HepG2 (cell line): ENCODE data around the gene PTPN22. TPM values are rescaled to one million over a fixed set of nuclear protein-coding genes. Genes with fewer than 3 reads are reported as not detected.

Experiments
- ATAC-seq: fragments of 200-7000 bp; cut with Tn5 transposase; 3 replicates; pipeline ENCODE4 v1.9.1; 2020; ENCODE audit warnings: mild to moderate bottlenecking, moderate library complexity
- BruUV-seq: library from RNA; stranded (reverse); fragments of 400-500 nt; replicated peaks from 2 replicates; lab custom pipeline; 2021; lab: Mats Ljungman, UMichigan
- CTCF ChIA-PET: fragments of 300-600 bp; formaldehyde crosslinking; extraction: SDS; loops from one replicate; lab custom pipeline; 2021; ENCODE audit warnings: low total read pairs, inconsistent platforms, low intra/inter-chr PET ratio; lab: Yijun Ruan, JAX
- POLR2A ChIA-PET: fragments of 350-600 bp; sonication (Branson Sonifier 250); formaldehyde crosslinking; loops from one replicate; lab custom pipeline; 2020; ENCODE audit warnings: antibody characterized with exemption, inconsistent platforms; lab: Yijun Ruan, JAX
- DNase-seq: peaks from one replicate; pipeline ENCODE4 v3.0.0-alpha.2; 2015; ENCODE audit warnings: low spot score
- FAIRE-seq: peaks from 3 replicates; lab custom pipeline; 2011; peaks lifted over from hg19 to GRCh38; lab: Jason Lieb, UNC
- H2AFZ ChIP-seq: one replicate; pipeline ENCODE4 v1.6.1; 2011; ENCODE audit warnings: low read length, inconsistent platforms
- H3K27ac ChIP-seq: fragments of 300-600 bp; 3 replicates; pipeline ENCODE4 v1.8.0; 2011; ENCODE audit warnings: mixed run types, mild to moderate bottlenecking, mixed read lengths, low read length, inconsistent platforms; ENCODE audit not compliant: insufficient read depth; ENCODE audit errors: extremely low read length
- H3K27me3 ChIP-seq, 2 experiments: fragments of 200-600 bp in 1 of 2; 2 replicates in 1 of 2; 3 replicates in 1 of 2; pipeline versions ENCODE4 v1.6.0 to v1.8.0; 2011; ENCODE audit warnings: low read length in 2 of 2, mild to moderate bottlenecking in 2 of 2, moderate library complexity in 2 of 2, inconsistent platforms in 1 of 2; ENCODE audit not compliant: insufficient read depth in 2 of 2, control insufficient read depth in 1 of 2
- H3K36me3 ChIP-seq, 2 experiments: fragments of 200-600 bp in 1 of 2; replicated peaks in 1 of 2; 2 replicates in 1 of 2; 3 replicates in 1 of 2; pipeline versions ENCODE4 v1.5.1 to v1.8.0; 2011; ENCODE audit warnings: low read length in 2 of 2, inconsistent platforms in 1 of 2; ENCODE audit not compliant: insufficient read depth in 2 of 2, control insufficient read depth in 1 of 2
- H3K4me1 ChIP-seq: 2 replicates; pipeline ENCODE4 v1.5.1; 2012; ENCODE audit warnings: low read length, inconsistent platforms; ENCODE audit not compliant: insufficient read depth
- H3K4me2 ChIP-seq: 2 replicates; pipeline ENCODE4 v1.6.0; 2011; ENCODE audit warnings: low read depth, low read length, inconsistent platforms
- H3K4me3 ChIP-seq, 3 experiments: fragments of 200-600 bp in 1 of 3; sonication (generic), shearing (Covaris generic) in 1 of 3; replicated peaks in 1 of 3; 2 replicates each; pipeline ENCODE4 v1.5.1; 2011 to 2016; ENCODE audit warnings: low read length in 3 of 3, inconsistent platforms in 2 of 3, low read depth in 2 of 3, mild to moderate bottlenecking in 2 of 3, control low read depth in 1 of 3, mixed read lengths in 1 of 3; ENCODE audit not compliant: insufficient read depth in 1 of 3
- H3K79me2 ChIP-seq: one replicate; pipeline ENCODE4 v1.6.1; 2011; ENCODE audit warnings: low read length, inconsistent platforms; ENCODE audit not compliant: insufficient read depth
- H3K9ac ChIP-seq: 2 replicates; pipeline ENCODE4 v1.6.0; 2011; ENCODE audit warnings: mild to moderate bottlenecking, low read depth, low read length, inconsistent platforms; ENCODE audit not compliant: insufficient read depth
- H3K9me3 ChIP-seq: 2 replicates; pipeline ENCODE4 v1.5.1; 2012; ENCODE audit warnings: mild to moderate bottlenecking, low read length
- H4K20me1 ChIP-seq: 2 replicates; pipeline ENCODE4 v1.6.0; 2011; ENCODE audit warnings: inconsistent platforms, mild to moderate bottlenecking, low read length, moderate library complexity; ENCODE audit not compliant: insufficient read depth
- ATF1 ChIP-seq: IDR thresholded peaks from 2 replicates; pipeline ENCODE4 v1.6.1; 2016; ENCODE audit warnings: mild to moderate bottlenecking, control low read depth
- FIP1L1 ChIP-seq: fragments of 200-400 bp; formaldehyde crosslinking; IDR thresholded peaks from 2 replicates; pipeline ENCODE4 v1.6.1; 2018; ENCODE audit warnings: low read depth, mild to moderate bottlenecking, low read length, moderate library complexity, borderline replicate concordance; ENCODE audit not compliant: insufficient read depth
- GATAD1 ChIP-seq: IDR thresholded peaks from 2 replicates; pipeline ENCODE4 v1.6.1; 2016; ENCODE audit warnings: missing genetic modification reagents, missing compliant biosample characterization
- GPBP1L1 ChIP-seq: sonication (generic); formaldehyde crosslinking; IDR thresholded peaks from 2 replicates; pipeline ENCODE4 v1.5.0; 2020; ENCODE audit warnings: mild to moderate bottlenecking, missing genetic modification reagents
- HNRNPUL1 ChIP-seq: fragments of 200-400 bp; formaldehyde crosslinking; IDR thresholded peaks from 2 replicates; pipeline ENCODE4 v1.6.1; 2017; ENCODE audit warnings: low read depth, mild to moderate bottlenecking, low read length, moderate library complexity
- IRF9 ChIP-seq: sonication (generic); formaldehyde crosslinking; IDR thresholded peaks from 2 replicates; pipeline ENCODE4 v1.8.0; 2022; ENCODE audit warnings: missing genetic modification reagents, mild to moderate bottlenecking, borderline replicate concordance
- KDM1A ChIP-seq: IDR thresholded peaks from 2 replicates; pipeline ENCODE4 v1.6.1; 2016; ENCODE audit warnings: missing compliant biosample characterization
- KDM2A ChIP-seq: sonication (generic); formaldehyde crosslinking; IDR thresholded peaks from 2 replicates; pipeline ENCODE4 v1.4.0; 2020; ENCODE audit warnings: low read depth, missing genetic modification reagents, borderline replicate concordance
- MEIS2 ChIP-seq: sonication (generic); formaldehyde crosslinking; IDR thresholded peaks from 2 replicates; pipeline ENCODE4 v1.9.0; 2021; ENCODE audit warnings: mild to moderate bottlenecking, missing genetic modification reagents
- MTA1 ChIP-seq: sonication (generic); formaldehyde crosslinking; IDR thresholded peaks from 2 replicates; pipeline ENCODE4 v1.4.0; 2020; ENCODE audit warnings: missing genetic modification reagents, mild to moderate bottlenecking, borderline replicate concordance
- NFYB ChIP-seq: sonication (generic); formaldehyde crosslinking; IDR thresholded peaks from 2 replicates; pipeline ENCODE4 v1.4.0; 2020; ENCODE audit warnings: missing genetic modification reagents
- PHF5A ChIP-seq: IDR thresholded peaks from one replicate; pipeline ENCODE4 v1.6.1; 2018; ENCODE audit warnings: low read depth, missing genetic modification reagents; ENCODE audit not compliant: unreplicated experiment
- RXRB ChIP-seq: IDR thresholded peaks from 2 replicates; pipeline ENCODE4 v1.6.1; 2016; ENCODE audit warnings: borderline replicate concordance, missing genetic modification reagents, missing compliant biosample characterization
- SALL1 ChIP-seq: sonication (generic); formaldehyde crosslinking; IDR thresholded peaks from 2 replicates; pipeline ENCODE4 v1.8.0; 2022; ENCODE audit warnings: mild to moderate bottlenecking, missing genetic modification reagents
- SOX5 ChIP-seq: IDR thresholded peaks from 2 replicates; pipeline ENCODE4 v1.6.1; 2016; ENCODE audit warnings: borderline replicate concordance
- TRIM24 ChIP-seq: sonication (generic); formaldehyde crosslinking; IDR thresholded peaks from 2 replicates; pipeline ENCODE4 v1.8.0; 2022; ENCODE audit warnings: mild to moderate bottlenecking, missing genetic modification reagents
- ZFP1 ChIP-seq: IDR thresholded peaks from 2 replicates; pipeline ENCODE4 v1.6.1; 2016
- ZFX ChIP-seq: sonication (generic); formaldehyde crosslinking; IDR thresholded peaks from 2 replicates; pipeline ENCODE4 v1.4.0; 2020; ENCODE audit warnings: mild to moderate bottlenecking, low read depth, missing genetic modification reagents, moderate library complexity
- ZNF17 ChIP-seq: sonication (generic); formaldehyde crosslinking; IDR thresholded peaks from 2 replicates; pipeline ENCODE4 v1.5.0; 2020; ENCODE audit warnings: mild to moderate bottlenecking, missing genetic modification reagents
- ZNF556 ChIP-seq: sonication (generic); formaldehyde crosslinking; IDR thresholded peaks from 2 replicates; pipeline ENCODE4 v1.4.0; 2020; ENCODE audit warnings: mild to moderate bottlenecking, missing genetic modification reagents, borderline replicate concordance
- ZNF790 ChIP-seq: sonication (generic); formaldehyde crosslinking; IDR thresholded peaks from 2 replicates; pipeline ENCODE4 v1.8.0; 2022; ENCODE audit warnings: missing genetic modification reagents, mild to moderate bottlenecking, borderline replicate concordance
- ZSCAN22 ChIP-seq: sonication (generic); formaldehyde crosslinking; IDR thresholded peaks from 2 replicates; pipeline ENCODE4 v1.4.0; 2020; ENCODE audit warnings: mild to moderate bottlenecking, missing genetic modification reagents
- WGBS: methylation state at CpG from one replicate; pipeline ENCODE4 v1.1.6; 2017; ENCODE audit warnings: low lambda C conversion rate; 5-methylcytosine and 5-hydroxymethylcytosine counted together
- in situ Hi-C: cut with HindIII; loops from 2 replicates; pipeline ENCODE4 v1.10.0; 2017; ENCODE audit warnings: low pct_unique_long_range_greater_than_20kb; ENCODE audit not compliant: extremely low pct_ligation_motif_present
- intact Hi-C: fragments of 100-400 bp; cut with micrococcal nuclease; formaldehyde crosslinking; loops from one replicate; pipeline ENCODE4 v1.10.0; 2022; ENCODE audit not compliant: unreplicated experiment
- polyA plus RNA-seq, 8 experiments: library from polyadenylated mRNA; depleted of rRNA in 3 of 8; stranded (reverse) in 7 of 8; unstranded in 1 of 8; fragments of >200 nt; fragmentation: Illumina TruSeq in 4 of 8; extraction: Trizol in 4 of 8; gene quantifications; 2 replicates each; pipeline versions ENCODE4 v1.2.1 to v1.2.3, GENCODE V29; 2011 to 2016; ENCODE audit warnings: low read depth in 4 of 8, missing spikeins in 1 of 8, mixed read lengths in 1 of 8; ENCODE audit not compliant: insufficient read depth in 1 of 8
- total RNA-seq, 5 experiments: library from RNA; depleted of rRNA; stranded (reverse); fragments of >200 nt; fragmentation: Illumina TruSeq; extraction: Trizol; gene quantifications; 2 replicates each; pipeline ENCODE4 v1.2.3, GENCODE V29; 2016; ENCODE audit warnings: low read depth in 1 of 5

PTPN22 gene
- total and polyA plus RNA-seq, 2 of the 13 experiments (the other 11 are each of a cell fraction or from before 2014, with no cell fraction given): not detected

GRCh38 chr1:113812661-113813135 is 58.8 kb downstream of the PTPN22 start (continued):
- TF ChIP-seq ZNF790 (CRISPR knock-in tag): peak; percentile 5; the same call in 1 of the 2 replicates
- peak; percentile 9 for TF ChIP-seq PHF5A
- no peak for TF ChIP-seq FIP1L1
- 0 out of 2 replicates have a peak, but pooled peaks have one; percentile 4 for TF ChIP-seq ZFP1 (CRISPR knock-in tag)
- peak; percentile 1; the same call in 1 of the 2 replicates for TF ChIP-seq SOX5 (CRISPR knock-in tag)
- no peak for TF ChIP-seq RXRB (CRISPR knock-in tag)
- TF ChIP-seq ATF1 (CRISPR knock-in tag): peak; percentile 62

GRCh38 chr1:113811888-113812660 is 59.4 kb downstream of the PTPN22 start, which contains the start of gene RSBN1:
Gene RSBN1, minus strand, starts transcription at chr1:113812476. Its CDS starts 64 bp downstream, at chr1:113812412.
- Histone ChIP-seq H3K27ac (peak within 1 kb of the TSS; percentile 83), H3K36me3 (peaks cover 0 to 4% of the 10 kb centered on the region in 2 experiments; a peak in 1 of 5 replicates), H2AFZ (no peak within 1 kb of the TSS), H3K27me3 (no peaks in the 10 kb centered on the region; a peak in 1 of 5 replicates), H4K20me1 (peaks cover 26% of the 10 kb centered on the region), H3K4me1 (peaks cover 28% of the 10 kb centered on the region), H3K9ac (peak within 1 kb of the TSS; percentile 94), H3K9me3 (no peaks in the 10 kb centered on the region), H3K4me3 (peak within 1 kb of the TSS; percentile 76 to 99 (median 88)), H3K4me2 (peak within 1 kb of the TSS; percentile 79), H3K79me2 (peaks cover 47% of the 10 kb centered on the region)
- FAIRE-seq (peak; percentile 81), ATAC-seq (peak; percentile 98), DNase-seq (peak; percentile 97)
- TSS peak; percentile 67 for BruUV-seq
- ChIA-PET CTCF (no interaction called here), POLR2A (interaction anchor here (0.5 to 2.3 kb wide), 12 partner anchors 20 to 739 kb away, joined by 3 to 34 read pairs (median 3); partner anchors contain the start of genes AP4B1, DCLRE1B, HIPK1 and LRIG2)
- intact Hi-C loops (loop anchor here (1.0 kb wide), 2 partner anchors 54 to 93 kb away; partner anchors contain the start of gene DCLRE1B), in situ Hi-C loops (no loop called here)
- under 1% methylated on average over 35 of the region's 82 CpGs for WGBS
- no peak for TF ChIP-seq TRIM24
- peak; percentile 94 for TF ChIP-seq ZFX (CRISPR knock-in tag)
- TF ChIP-seq SALL1 (CRISPR knock-in tag): peak; percentile 79
- peak; percentile 20; the same call in 1 of the 2 replicates for TF ChIP-seq ZNF556 (CRISPR knock-in tag)
- peak; percentile 57; the same call in 1 of the 2 replicates for TF ChIP-seq KDM2A (CRISPR knock-in tag)
- TF ChIP-seq GATAD1 (CRISPR knock-in tag): peak; percentile 71
- TF ChIP-seq MTA1 (CRISPR knock-in tag): no peak
- TF ChIP-seq IRF9 (CRISPR knock-in tag): no peak
- no peak for TF ChIP-seq ZNF17
- peak; percentile 86 for TF ChIP-seq MEIS2 (CRISPR knock-in tag)
- TF ChIP-seq GPBP1L1 (CRISPR knock-in tag): no peak
- TF ChIP-seq HNRNPUL1: peak; percentile 60; the same call in 1 of the 2 replicates
- TF ChIP-seq ZSCAN22 (CRISPR knock-in tag): no peak
- TF ChIP-seq KDM1A (CRISPR knock-in tag): no peak
- peak; percentile 73 for TF ChIP-seq NFYB
